ENCODE data around the gene SMIM5.

GRCh38 chr17:75668489-75668888, 35.3 kb downstream of the SMIM5 start:
- no peak for TF ChIP-seq POLR2A (IDR thresholded peaks at IDR 0.05; ENCODE audit: low read length)
- no peak for TF ChIP-seq GATA1 (IDR thresholded peaks at IDR 0.05; ENCODE audit: low read depth, low read length)
